ENCODE data around the gene PCSK1.

PCSK1 gene

GRCh38 chr5:96350678-96351077 lies 82.4 kb downstream of the PCSK1 start:
- H3K9me3 ChIP-seq (ENCODE audit: control insufficient read depth, low read length): no peaks in the 10 kb centered on the region
- H3K36me3 ChIP-seq (ENCODE audit: control insufficient read depth, insufficient read depth, low read length): no peaks in the 10 kb centered on the region
- no peaks in the 10 kb centered on the region for H3K4me1 ChIP-seq (ENCODE audit: control insufficient read depth, insufficient read depth, low read length)
- no peaks in the 10 kb centered on the region for H3K27me3 ChIP-seq (ENCODE audit: control insufficient read depth, insufficient read depth, low read length)
- no peak overlapping the region for H3K4me3 ChIP-seq (ENCODE audit: low read length)
- H3K9ac ChIP-seq (ENCODE audit: low read length): no peak overlapping the region

- H3K27me3 ChIP-seq (ENCODE audit: control insufficient read depth, insufficient read depth, low read length): no peaks in the 10 kb centered on the region
- H3K4me1 ChIP-seq (ENCODE audit: control insufficient read depth, insufficient read depth, low read length): peaks cover 2% of the 10 kb centered on the region
- H3K36me3 ChIP-seq (ENCODE audit: control insufficient read depth, insufficient read depth, low read length): no peaks in the 10 kb centered on the region
- H3K4me3 ChIP-seq (ENCODE audit: low read length): no peak overlapping the region
- H3K9me3 ChIP-seq (ENCODE audit: control insufficient read depth, low read length): no peaks in the 10 kb centered on the region
- H3K9ac ChIP-seq (ENCODE audit: low read length): no peak overlapping the region
Observed at GRCh38 chr5:96348536-96348935, 84.5 kb downstream of the PCSK1 start.

DNA sequence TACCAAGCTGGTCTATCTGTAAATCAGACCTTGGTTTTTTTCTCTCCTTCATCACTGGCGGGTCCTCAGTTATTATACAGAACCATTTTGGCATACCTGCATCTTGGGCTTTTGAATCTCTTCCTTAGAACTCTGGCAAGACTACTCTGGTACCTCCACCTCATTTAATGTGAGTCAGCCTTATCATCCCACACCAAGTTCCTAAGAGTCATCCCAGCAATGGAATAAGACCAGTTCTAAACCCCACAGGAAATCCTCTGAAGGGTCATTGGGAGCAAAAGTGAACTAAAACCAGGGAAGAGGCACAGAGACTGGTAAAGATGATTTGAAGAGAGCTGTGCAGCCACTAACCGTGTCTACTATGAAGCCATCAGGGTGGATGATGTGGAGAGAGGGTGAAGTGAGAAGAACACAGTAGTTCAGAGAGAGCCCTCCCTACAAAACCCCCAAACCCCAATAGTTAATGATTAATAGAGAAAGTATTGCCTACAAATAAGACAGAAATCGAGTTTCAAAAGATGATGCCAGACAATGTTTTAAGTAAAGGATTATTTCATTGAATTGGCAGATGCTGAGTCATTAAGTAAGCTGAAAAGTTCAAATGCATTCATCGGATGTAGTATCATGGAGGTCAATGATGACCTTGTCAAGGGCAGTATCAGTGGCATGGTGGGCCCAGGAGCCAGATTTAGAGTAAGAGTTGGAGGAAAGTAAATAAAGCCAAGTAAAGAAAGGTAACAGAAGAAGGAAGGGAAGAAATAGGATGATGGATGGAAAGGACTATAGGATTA lies 85.4 kb downstream of the PCSK1 start:
- no peaks in the 10 kb centered on the region for H3K36me3 ChIP-seq (ENCODE audit: control insufficient read depth, insufficient read depth, low read length)
- H3K4me1 ChIP-seq (ENCODE audit: control insufficient read depth, insufficient read depth, low read length): peaks cover 4% of the 10 kb centered on the region
- H3K9me3 ChIP-seq (ENCODE audit: control insufficient read depth, low read length): no peaks in the 10 kb centered on the region
- no peak overlapping the region for H3K4me3 ChIP-seq (ENCODE audit: low read length)
- H3K9ac ChIP-seq (ENCODE audit: low read length): no peak overlapping the region
- no peaks in the 10 kb centered on the region for H3K27me3 ChIP-seq (ENCODE audit: control insufficient read depth, insufficient read depth, low read length)

GRCh38 chr5:96344678-96345577 lies 88.1 kb downstream of the PCSK1 start:
- Histone ChIP-seq H3K4me1 (ENCODE audit: control insufficient read depth, insufficient read depth, low read length) (peaks cover 4% of the 10 kb centered on the region), H3K4me3 (ENCODE audit: low read length) (no peak overlapping the region), H3K9me3 (ENCODE audit: control insufficient read depth, low read length) (no peaks in the 10 kb centered on the region), H3K9ac (ENCODE audit: low read length) (no peak overlapping the region), H3K36me3 (ENCODE audit: control insufficient read depth, insufficient read depth, low read length) (no peaks in the 10 kb centered on the region), H3K27me3 (ENCODE audit: control insufficient read depth, insufficient read depth, low read length) (no peaks in the 10 kb centered on the region)

DNA sequence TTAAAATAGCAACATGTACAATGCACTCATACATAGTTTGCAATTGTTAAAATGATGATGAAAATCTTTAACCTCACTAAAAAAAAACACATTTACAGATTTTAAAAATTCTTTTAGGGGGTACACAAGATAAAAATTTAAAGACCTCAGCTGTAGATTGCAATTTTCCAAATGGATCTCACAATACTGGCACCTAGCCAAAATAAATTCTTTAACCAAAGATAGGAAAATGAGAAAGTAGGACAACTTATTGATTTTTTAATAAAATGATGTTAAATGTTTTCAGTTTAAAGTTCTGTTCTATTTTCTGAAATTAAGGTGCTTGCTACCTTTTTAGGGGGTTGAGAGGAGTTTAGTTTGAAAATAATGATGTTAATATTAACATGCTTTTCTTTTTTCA lies 90.0 kb downstream of the PCSK1 start:
- H3K9me3 ChIP-seq (ENCODE audit: control insufficient read depth, low read length): no peaks in the 10 kb centered on the region
- H3K36me3 ChIP-seq (ENCODE audit: control insufficient read depth, insufficient read depth, low read length): no peaks in the 10 kb centered on the region
- H3K4me3 ChIP-seq (ENCODE audit: low read length): no peak overlapping the region
- H3K9ac ChIP-seq (ENCODE audit: low read length): no peak overlapping the region
- peaks cover 13% of the 10 kb centered on the region for H3K4me1 ChIP-seq (ENCODE audit: control insufficient read depth, insufficient read depth, low read length)
- no peaks in the 10 kb centered on the region for H3K27me3 ChIP-seq (ENCODE audit: control insufficient read depth, insufficient read depth, low read length)

DNA sequence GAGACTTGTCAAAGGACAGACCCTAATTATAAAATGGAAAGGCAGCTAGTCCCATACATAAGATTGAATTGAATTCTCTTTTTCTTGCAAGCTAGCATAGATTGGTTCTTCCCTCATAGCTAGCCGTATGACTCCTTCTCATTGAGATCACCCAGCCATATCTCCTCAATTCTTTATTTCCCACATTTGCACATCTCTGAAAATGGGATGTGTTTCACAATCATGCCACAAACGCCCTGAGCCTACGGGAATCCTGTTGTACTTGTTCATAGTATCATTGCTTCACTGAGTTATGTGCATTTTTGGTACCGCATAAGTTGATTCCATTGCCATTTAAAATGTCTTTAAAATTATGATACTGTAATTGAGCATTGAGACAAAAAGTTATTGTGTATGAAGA lies 90.5 kb downstream of the PCSK1 start:
- no peak overlapping the region for H3K4me3 ChIP-seq (ENCODE audit: low read length)
- H3K9me3 ChIP-seq (ENCODE audit: control insufficient read depth, low read length): no peaks in the 10 kb centered on the region
- no peaks in the 10 kb centered on the region for H3K36me3 ChIP-seq (ENCODE audit: control insufficient read depth, insufficient read depth, low read length)
- H3K9ac ChIP-seq (ENCODE audit: low read length): no peak overlapping the region
- H3K4me1 ChIP-seq (ENCODE audit: control insufficient read depth, insufficient read depth, low read length): peaks cover 13% of the 10 kb centered on the region
- no peaks in the 10 kb centered on the region for H3K27me3 ChIP-seq (ENCODE audit: control insufficient read depth, insufficient read depth, low read length)

Data from mucosa of stomach (tissue), 1 donor.